ENCODE data around the gene DPP6.
"Not testable (repeated sequence)": the region's sequence is repeated elsewhere in the genome, so short reads cannot be mapped to it uniquely, and the experiment has no call there.

- not testable (repeated sequence) for TF ChIP-seq CTCF, POLR2A (IDR thresholded peaks at IDR 0.05)
Observed at GRCh38 chr7:154151306-154151705, 99.1 kb downstream of the DPP6 start.

All from heart left ventricle (tissue), 13 donors.